HEK293 (cell line): ENCODE data around the gene ADIG.

Experiments used
- CTCF ChIA-PET: fragments of 350-600 bp; formaldehyde crosslinking; extraction: SDS; loops from one replicate; lab custom pipeline; 2021; ENCODE audit warnings: antibody characterized with exemption; lab: Yijun Ruan, JAX
- POLR2A ChIA-PET: fragments of 300-600 bp; formaldehyde crosslinking; extraction: SDS; loops from one replicate; lab custom pipeline; 2020; ENCODE audit warnings: antibody characterized with exemption, inconsistent platforms; lab: Yijun Ruan, JAX
- H3K27ac ChIP-seq: fragments of 200-500 bp; sonication (Bioruptor generic); 2 replicates; pipeline ENCODE4 v1.5.1; 2014; ENCODE audit warnings: low read depth, low read length, control low read depth, inconsistent platforms; ENCODE audit errors: extremely low read depth
- H3K36me3 ChIP-seq, 2 experiments: fragments of 200-500 bp in 1 of 2; sonication (Bioruptor generic) in 1 of 2; 1 replicate in 1 of 2; 2 replicates in 1 of 2; pipeline ENCODE4 v1.5.1; 2014 to 2017; ENCODE audit warnings: inconsistent platforms in 2 of 2, low read length in 2 of 2; ENCODE audit not compliant: control insufficient read depth in 2 of 2, insufficient read depth in 1 of 2
- H3K4me1 ChIP-seq: fragments of 200-500 bp; sonication (Bioruptor generic); 2 replicates; pipeline ENCODE4 v1.5.1; 2014; ENCODE audit warnings: mild to moderate bottlenecking, low read length, inconsistent platforms; ENCODE audit not compliant: control insufficient read depth, insufficient read depth
- H3K4me3 ChIP-seq: 2 replicates; pipeline ENCODE4 v1.5.1; 2011; ENCODE audit warnings: low read depth, mild to moderate bottlenecking, control low read depth, low read length, moderate library complexity
- H3K9me3 ChIP-seq: fragments of 200-500 bp; sonication (Bioruptor generic); 2 replicates; pipeline ENCODE4 v1.5.1; 2014; ENCODE audit warnings: low read depth, low read length, inconsistent platforms; ENCODE audit not compliant: control insufficient read depth, insufficient read depth
- BCL11A ChIP-seq: fragments of 450-650 bp; formaldehyde crosslinking; IDR thresholded peaks from 2 replicates; pipeline ENCODE4 v1.5.1; 2016; ENCODE audit warnings: low read depth, missing biosample characterization, missing genetic modification characterization
- GLI4 ChIP-seq: fragments of 450-650 bp; formaldehyde crosslinking; IDR thresholded peaks from 2 replicates; pipeline ENCODE4 v1.5.1; 2016; ENCODE audit warnings: missing biosample characterization, missing genetic modification characterization
- IKZF3 ChIP-seq: fragments of 450-650 bp; IDR thresholded peaks from 2 replicates; pipeline ENCODE4 v1.5.0; 2018; ENCODE audit warnings: missing biosample characterization, mild to moderate bottlenecking, missing genetic modification characterization, moderate library complexity
- KLF16 ChIP-seq: fragments of 450-650 bp; formaldehyde crosslinking; IDR thresholded peaks from 2 replicates; pipeline ENCODE4 v1.5.1; 2017; ENCODE audit warnings: missing biosample characterization, missing genetic modification characterization
- KLF7 ChIP-seq: fragments of 450-650 bp; formaldehyde crosslinking; IDR thresholded peaks from 2 replicates; pipeline ENCODE4 v1.5.1; 2016; ENCODE audit warnings: missing biosample characterization, missing genetic modification characterization, borderline replicate concordance
- RBAK ChIP-seq: fragments of 450-650 bp; formaldehyde crosslinking; IDR thresholded peaks from 2 replicates; pipeline ENCODE4 v1.5.1; 2016; ENCODE audit warnings: missing biosample characterization, missing genetic modification characterization
- REPIN1 ChIP-seq: fragments of 450-650 bp; formaldehyde crosslinking; IDR thresholded peaks from 2 replicates; pipeline ENCODE4 v1.5.1; 2017; ENCODE audit warnings: missing biosample characterization, missing genetic modification characterization, low read depth
- TCF7L2 ChIP-seq: IDR thresholded peaks from 2 replicates; pipeline ENCODE4 v1.6.1; 2011; ENCODE audit warnings: low read depth, mild to moderate bottlenecking, inconsistent platforms, low read length, moderate library complexity, borderline replicate concordance
- ZNF114 ChIP-seq: fragments of 450-650 bp; formaldehyde crosslinking; IDR thresholded peaks from 2 replicates; pipeline ENCODE4 v1.5.0; 2017; ENCODE audit warnings: missing biosample characterization, missing genetic modification characterization
- ZNF133 ChIP-seq: fragments of 450-650 bp; formaldehyde crosslinking; IDR thresholded peaks from 2 replicates; pipeline ENCODE4 v1.5.1; 2016; ENCODE audit warnings: missing biosample characterization, missing genetic modification characterization
- ZNF175 ChIP-seq: fragments of 450-650 bp; formaldehyde crosslinking; IDR thresholded peaks from 2 replicates; pipeline ENCODE4 v1.5.1; 2016; ENCODE audit warnings: missing biosample characterization, missing genetic modification characterization
- ZNF223 ChIP-seq: fragments of 450-650 bp; formaldehyde crosslinking; IDR thresholded peaks from 2 replicates; pipeline ENCODE4 v1.5.1; 2016; ENCODE audit warnings: missing biosample characterization, missing genetic modification characterization
- ZNF274 ChIP-seq, 2 experiments: fragments of 200-500 bp in 1 of 2; fragments of 450-650 bp in 1 of 2; sonication (Bioruptor generic) in 1 of 2; formaldehyde crosslinking in 1 of 2; IDR thresholded peaks; 2 replicates each; pipeline versions ENCODE4 v1.5.1 to v1.6.1; 2014 to 2016; ENCODE audit warnings: borderline replicate concordance in 1 of 2, inconsistent platforms in 1 of 2, low read length in 1 of 2, missing biosample characterization in 1 of 2, missing genetic modification characterization in 1 of 2
- ZNF311 ChIP-seq: fragments of 450-650 bp; formaldehyde crosslinking; IDR thresholded peaks from 2 replicates; pipeline ENCODE4 v1.5.1; 2017; ENCODE audit warnings: missing biosample characterization, missing genetic modification characterization, borderline replicate concordance
- ZNF561 ChIP-seq: fragments of 450-650 bp; IDR thresholded peaks from 2 replicates; pipeline ENCODE4 v1.5.1; 2018; ENCODE audit warnings: missing biosample characterization, missing genetic modification characterization, borderline replicate concordance
- ZNF585B ChIP-seq: fragments of 450-650 bp; formaldehyde crosslinking; IDR thresholded peaks from 2 replicates; pipeline ENCODE4 v1.5.1; 2016; ENCODE audit warnings: missing biosample characterization, missing genetic modification characterization
- ZNF596 ChIP-seq: fragments of 450-650 bp; IDR thresholded peaks from 2 replicates; pipeline ENCODE4 v1.5.0; 2018; ENCODE audit warnings: missing biosample characterization, mild to moderate bottlenecking, missing genetic modification characterization, moderate library complexity
- ZNF654 ChIP-seq: fragments of 450-650 bp; formaldehyde crosslinking; IDR thresholded peaks from 2 replicates; pipeline ENCODE4 v1.5.1; 2016; ENCODE audit warnings: low read depth, missing biosample characterization, missing genetic modification characterization
- ZNF785 ChIP-seq: fragments of 450-650 bp; formaldehyde crosslinking; IDR thresholded peaks from 2 replicates; pipeline ENCODE4 v1.5.1; 2016; ENCODE audit warnings: missing biosample characterization, missing genetic modification characterization
- ZNF792 ChIP-seq: fragments of 450-650 bp; formaldehyde crosslinking; IDR thresholded peaks from 2 replicates; pipeline ENCODE4 v1.5.1; 2016; ENCODE audit warnings: missing biosample characterization, missing genetic modification characterization
- TF ChIP-seq, protein P1 (sequence below): fragments of 450-650 bp; IDR thresholded peaks from 2 replicates; pipeline ENCODE4 v1.5.1; 2018; ENCODE audit warnings: missing biosample characterization, missing genetic modification characterization
- TF ChIP-seq, protein P2 (sequence below): fragments of 450-650 bp; formaldehyde crosslinking; IDR thresholded peaks from 2 replicates; pipeline ENCODE4 v1.5.1; 2016; ENCODE audit warnings: missing biosample characterization, missing genetic modification characterization
- TF ChIP-seq, protein P3 (sequence below): fragments of 450-650 bp; formaldehyde crosslinking; IDR thresholded peaks from 2 replicates; pipeline ENCODE4 v1.5.1; 2017; ENCODE audit warnings: missing biosample characterization, missing genetic modification characterization
- TF ChIP-seq, protein P4 (sequence below): fragments of 450-650 bp; formaldehyde crosslinking; IDR thresholded peaks from 2 replicates; pipeline ENCODE4 v1.5.1; 2017; ENCODE audit warnings: missing biosample characterization, mild to moderate bottlenecking, missing genetic modification characterization, moderate library complexity
- TF ChIP-seq, protein P5 (sequence below): sonication (generic); formaldehyde crosslinking; IDR thresholded peaks from 2 replicates; pipeline ENCODE4 v1.8.1; 2022; ENCODE audit warnings: mild to moderate bottlenecking, moderate library complexity, missing genetic modification reagents

Gene ADIG

DNA sequence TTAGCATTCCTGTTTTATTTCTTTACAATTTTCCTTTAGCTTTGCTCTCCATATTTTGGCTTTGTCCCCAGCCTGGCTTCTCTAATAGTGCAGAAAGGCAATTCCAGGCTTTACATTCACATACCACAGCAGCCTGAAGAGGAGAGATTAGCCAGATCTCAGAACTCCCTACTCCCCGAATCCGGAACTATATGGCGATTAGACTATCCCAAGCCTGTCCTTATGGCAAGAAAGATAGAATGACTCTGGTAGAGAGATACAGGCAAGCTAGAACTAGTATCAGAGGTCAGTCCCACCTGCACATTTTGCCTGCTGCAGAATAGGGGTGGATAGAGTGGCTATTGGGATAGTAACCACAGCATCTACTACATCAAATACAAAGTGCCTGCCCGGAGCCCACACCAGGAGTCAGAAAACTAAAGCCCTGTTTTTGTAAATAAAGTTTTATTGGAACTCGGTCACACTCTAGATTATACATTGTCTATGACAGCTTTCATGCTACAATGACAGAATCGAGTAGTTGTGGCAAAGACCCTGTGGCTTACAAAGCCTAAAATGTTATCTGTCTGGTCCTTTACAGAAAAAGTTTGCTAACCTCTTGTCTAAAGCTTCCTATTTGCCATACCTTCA is 17.1 kb upstream of the ADIG start (continued):
- TF ChIP-seq ZNF223 (tag by site-specific recombination) (no peak), ZNF561 (no peak), ZNF585B (tag by site-specific recombination) (no peak)

DNA sequence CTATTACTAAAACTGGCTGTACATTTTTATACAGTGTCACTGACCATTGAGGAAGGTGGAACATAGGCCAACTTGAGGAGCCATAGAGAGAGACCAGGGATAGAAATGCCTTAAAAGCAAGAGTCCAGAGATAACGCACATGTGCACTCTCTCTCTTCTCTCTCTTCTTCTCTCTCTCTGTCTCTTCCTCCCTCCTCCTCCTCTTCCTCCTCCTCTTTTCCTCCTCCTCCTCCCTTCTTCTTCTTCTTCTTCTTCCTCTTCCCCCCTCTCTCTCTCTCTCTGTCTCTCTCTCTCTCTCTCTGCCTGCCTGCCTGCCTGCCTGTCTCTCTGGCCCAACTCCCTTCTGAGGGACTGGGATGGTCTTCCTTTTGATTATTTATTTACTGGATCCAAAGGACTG is 16.3 kb upstream of the ADIG start:
- ChIA-PET CTCF (no interaction called here), POLR2A (no interaction called here)
- H3K27ac ChIP-seq, result no peak overlapping the region
- H3K4me1 ChIP-seq, result no peaks in the 10 kb centered on the region
- H3K9me3 ChIP-seq, result no peaks in the 10 kb centered on the region
- H3K36me3 ChIP-seq, result peaks cover 0 to 69% of the 10 kb centered on the region in 2 experiments; a peak in 2 of 3 replicates
- no peak overlapping the region for H3K4me3 ChIP-seq
- TF ChIP-seq, protein P1, sequence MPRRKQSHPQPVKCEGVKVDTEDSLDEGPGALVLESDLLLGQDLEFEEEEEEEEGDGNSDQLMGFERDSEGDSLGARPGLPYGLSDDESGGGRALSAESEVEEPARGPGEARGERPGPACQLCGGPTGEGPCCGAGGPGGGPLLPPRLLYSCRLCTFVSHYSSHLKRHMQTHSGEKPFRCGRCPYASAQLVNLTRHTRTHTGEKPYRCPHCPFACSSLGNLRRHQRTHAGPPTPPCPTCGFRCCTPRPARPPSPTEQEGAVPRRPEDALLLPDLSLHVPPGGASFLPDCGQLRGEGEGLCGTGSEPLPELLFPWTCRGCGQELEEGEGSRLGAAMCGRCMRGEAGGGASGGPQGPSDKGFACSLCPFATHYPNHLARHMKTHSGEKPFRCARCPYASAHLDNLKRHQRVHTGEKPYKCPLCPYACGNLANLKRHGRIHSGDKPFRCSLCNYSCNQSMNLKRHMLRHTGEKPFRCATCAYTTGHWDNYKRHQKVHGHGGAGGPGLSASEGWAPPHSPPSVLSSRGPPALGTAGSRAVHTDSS (tag by site-specific recombination), result peak; percentile 65
- TF ChIP-seq, protein P2, sequence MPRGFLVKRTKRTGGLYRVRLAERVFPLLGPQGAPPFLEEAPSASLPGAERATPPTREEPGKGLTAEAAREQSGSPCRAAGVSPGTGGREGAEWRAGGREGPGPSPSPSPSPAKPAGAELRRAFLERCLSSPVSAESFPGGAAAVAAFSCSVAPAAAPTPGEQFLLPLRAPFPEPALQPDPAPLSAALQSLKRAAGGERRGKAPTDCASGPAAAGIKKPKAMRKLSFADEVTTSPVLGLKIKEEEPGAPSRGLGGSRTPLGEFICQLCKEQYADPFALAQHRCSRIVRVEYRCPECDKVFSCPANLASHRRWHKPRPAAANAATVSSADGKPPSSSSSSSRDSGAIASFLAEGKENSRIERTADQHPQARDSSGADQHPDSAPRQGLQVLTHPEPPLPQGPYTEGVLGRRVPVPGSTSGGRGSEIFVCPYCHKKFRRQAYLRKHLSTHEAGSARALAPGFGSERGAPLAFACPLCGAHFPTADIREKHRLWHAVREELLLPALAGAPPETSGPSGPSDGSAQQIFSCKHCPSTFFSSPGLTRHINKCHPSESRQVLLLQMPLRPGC (tag by site-specific recombination), result no peak
- TF ChIP-seq ZNF596 (tag by site-specific recombination), result peak; percentile 86

DNA sequence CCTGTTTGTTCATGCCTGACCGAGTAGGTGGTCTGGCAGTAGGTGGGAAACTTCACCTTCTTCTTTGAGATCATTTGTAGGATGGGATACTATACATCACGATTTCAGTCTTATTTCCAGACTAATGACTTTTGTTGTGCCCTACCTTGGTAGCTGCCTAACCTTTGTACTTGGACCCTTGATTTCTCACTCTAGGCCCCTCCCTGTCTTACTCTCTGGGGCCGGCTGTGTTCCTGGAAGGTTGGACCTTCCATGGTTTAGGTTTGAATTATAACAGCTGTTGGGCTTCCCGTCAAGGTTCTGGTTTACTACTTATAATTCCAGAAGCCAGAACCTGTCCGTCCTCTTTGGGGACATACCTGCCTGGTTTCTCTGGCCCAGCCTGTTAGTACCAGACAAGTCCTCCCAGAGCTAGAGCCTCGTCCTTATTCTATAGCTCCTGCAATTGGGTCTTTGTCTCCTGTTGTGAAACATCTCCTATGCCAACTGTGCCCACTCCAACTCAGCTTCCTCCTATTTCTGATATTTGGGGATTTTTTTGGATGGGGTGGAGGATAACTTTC is 14.9 kb upstream of the ADIG start:
- ChIA-PET POLR2A (no interaction called here), CTCF (interaction anchor here (0.6 kb wide), 1 partner anchor 9 kb away, joined by 3 read pairs; no protein-coding TSS in a partner anchor)

DNA sequence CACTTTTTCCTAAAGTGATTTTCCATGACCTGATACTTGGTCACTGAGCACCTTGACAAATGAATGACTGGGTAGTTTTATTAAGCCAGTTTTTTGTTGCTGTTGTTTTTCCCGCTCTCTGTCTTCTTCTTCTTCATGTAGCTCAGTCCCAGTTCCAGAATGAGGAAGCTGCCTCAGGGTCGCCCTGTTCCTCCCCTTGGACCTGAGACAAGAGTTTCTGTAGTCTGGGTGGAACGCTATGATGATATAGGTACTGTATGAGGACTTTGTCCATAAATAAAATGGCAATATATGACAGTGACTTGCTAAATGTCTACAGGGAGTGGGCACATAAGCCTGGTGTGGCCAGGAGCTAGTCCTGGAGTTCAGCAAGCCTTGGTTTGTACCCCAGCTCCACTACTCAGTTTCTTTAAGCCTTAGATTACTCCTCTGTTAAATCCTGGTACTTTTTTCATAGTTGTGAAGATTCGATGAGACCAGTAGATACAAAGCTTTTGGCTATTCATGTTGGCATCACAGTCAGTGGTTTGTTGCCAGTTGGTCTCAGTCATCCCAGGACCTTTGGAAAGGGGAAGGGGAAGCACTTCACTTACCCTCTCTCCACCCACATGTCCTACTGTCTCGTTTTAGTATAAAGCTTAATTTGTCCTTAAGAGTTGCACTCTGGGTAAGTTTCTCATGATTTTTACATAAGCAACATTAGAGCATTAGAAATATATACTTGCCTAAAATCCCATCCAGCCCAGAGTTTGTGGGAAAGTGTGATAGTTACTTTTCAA is 11.1 kb upstream of the ADIG start:
- peaks cover 0 to 81% of the 10 kb centered on the region in 2 experiments; a peak in 1 of 3 replicates for H3K36me3 ChIP-seq
- no peaks in the 10 kb centered on the region for H3K9me3 ChIP-seq
- H3K4me1 ChIP-seq, result no peaks in the 10 kb centered on the region
- CTCF ChIA-PET, result interaction anchor here (0.6 to 0.7 kb wide), 2 partner anchors 49 to 124 kb away, joined by 3 read pairs; no protein-coding TSS in a partner anchor
- H3K4me3 ChIP-seq, result no peak overlapping the region
- POLR2A ChIA-PET, result no interaction called here
- no peak overlapping the region for H3K27ac ChIP-seq
- no peak for TF ChIP-seq IKZF3
- TF ChIP-seq ZNF175 (tag by site-specific recombination), result no peak
- TF ChIP-seq ZNF654, result no peak
- TF ChIP-seq, protein P3, sequence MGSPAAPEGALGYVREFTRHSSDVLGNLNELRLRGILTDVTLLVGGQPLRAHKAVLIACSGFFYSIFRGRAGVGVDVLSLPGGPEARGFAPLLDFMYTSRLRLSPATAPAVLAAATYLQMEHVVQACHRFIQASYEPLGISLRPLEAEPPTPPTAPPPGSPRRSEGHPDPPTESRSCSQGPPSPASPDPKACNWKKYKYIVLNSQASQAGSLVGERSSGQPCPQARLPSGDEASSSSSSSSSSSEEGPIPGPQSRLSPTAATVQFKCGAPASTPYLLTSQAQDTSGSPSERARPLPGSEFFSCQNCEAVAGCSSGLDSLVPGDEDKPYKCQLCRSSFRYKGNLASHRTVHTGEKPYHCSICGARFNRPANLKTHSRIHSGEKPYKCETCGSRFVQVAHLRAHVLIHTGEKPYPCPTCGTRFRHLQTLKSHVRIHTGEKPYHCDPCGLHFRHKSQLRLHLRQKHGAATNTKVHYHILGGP, result no peak
- TF ChIP-seq ZNF114 (tag by site-specific recombination), result no peak
- TF ChIP-seq, protein P4, sequence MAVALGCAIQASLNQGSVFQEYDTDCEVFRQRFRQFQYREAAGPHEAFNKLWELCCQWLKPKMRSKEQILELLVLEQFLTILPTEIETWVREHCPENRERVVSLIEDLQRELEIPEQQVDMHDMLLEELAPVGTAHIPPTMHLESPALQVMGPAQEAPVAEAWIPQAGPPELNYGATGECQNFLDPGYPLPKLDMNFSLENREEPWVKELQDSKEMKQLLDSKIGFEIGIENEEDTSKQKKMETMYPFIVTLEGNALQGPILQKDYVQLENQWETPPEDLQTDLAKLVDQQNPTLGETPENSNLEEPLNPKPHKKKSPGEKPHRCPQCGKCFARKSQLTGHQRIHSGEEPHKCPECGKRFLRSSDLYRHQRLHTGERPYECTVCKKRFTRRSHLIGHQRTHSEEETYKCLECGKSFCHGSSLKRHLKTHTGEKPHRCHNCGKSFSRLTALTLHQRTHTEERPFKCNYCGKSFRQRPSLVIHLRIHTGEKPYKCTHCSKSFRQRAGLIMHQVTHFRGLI, result no peak
- no peak for TF ChIP-seq ZNF785 (tag by site-specific recombination)
- no peak for TF ChIP-seq GLI4 (tag by site-specific recombination)
- TF ChIP-seq ZNF274 (IDR thresholded peaks at IDR 0.05; ENCODE audit: low read length), result no peak
- no peak for TF ChIP-seq ZNF274 (tag by site-specific recombination; IDR thresholded peaks at IDR 0.05; ENCODE audit: borderline replicate concordance)
- no peak for TF ChIP-seq RBAK (tag by site-specific recombination)

More for the DNA sequence above, 14.9 kb upstream of the ADIG start:
- TF ChIP-seq BCL11A (tag by site-specific recombination), result no peak
- no peak for TF ChIP-seq ZNF133 (tag by site-specific recombination)
- TF ChIP-seq ZNF311 (tag by site-specific recombination), result no peak
- TF ChIP-seq, protein P5, sequence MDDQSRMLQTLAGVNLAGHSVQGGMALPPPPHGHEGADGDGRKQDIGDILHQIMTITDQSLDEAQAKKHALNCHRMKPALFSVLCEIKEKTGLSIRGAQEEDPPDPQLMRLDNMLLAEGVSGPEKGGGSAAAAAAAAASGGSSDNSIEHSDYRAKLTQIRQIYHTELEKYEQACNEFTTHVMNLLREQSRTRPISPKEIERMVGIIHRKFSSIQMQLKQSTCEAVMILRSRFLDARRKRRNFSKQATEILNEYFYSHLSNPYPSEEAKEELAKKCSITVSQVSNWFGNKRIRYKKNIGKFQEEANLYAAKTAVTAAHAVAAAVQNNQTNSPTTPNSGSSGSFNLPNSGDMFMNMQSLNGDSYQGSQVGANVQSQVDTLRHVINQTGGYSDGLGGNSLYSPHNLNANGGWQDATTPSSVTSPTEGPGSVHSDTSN (CRISPR knock-in tag), result no peak
- TF ChIP-seq TCF7L2, result no peak
- TF ChIP-seq KLF16, result no peak
- TF ChIP-seq ZNF792, result no peak
- no peak for TF ChIP-seq REPIN1 (tag by site-specific recombination)
- TF ChIP-seq KLF7 (tag by site-specific recombination), result no peak
- Histone ChIP-seq H3K36me3 (peaks cover 0 to 73% of the 10 kb centered on the region in 2 experiments; a peak in 2 of 3 replicates), H3K9me3 (no peaks in the 10 kb centered on the region), H3K27ac (no peak overlapping the region), H3K4me3 (no peak overlapping the region), H3K4me1 (no peaks in the 10 kb centered on the region)
